CD4-positive, alpha-beta T cell (primary cell): ENCODE results near the gene SMC5. TPM values are rescaled to one million over a fixed set of nuclear protein-coding genes. Genes with fewer than 3 reads are reported as not detected.
A peak's percentile ranks its signal among the peaks of the same experiment; 100 is the strongest.

Source experiments
- ATAC-seq: fragments of 200-7000 bp; cut with Tn5 transposase; one replicate; pipeline ENCODE4 v1.10.0; 2022; ENCODE audit warnings: mild to moderate bottlenecking; ENCODE audit not compliant: poor library complexity
- CTCF ChIA-PET: fragments of 350-600 bp; sonication (Branson Sonifier 250); formaldehyde crosslinking; loops from one replicate; lab custom pipeline; 2021; ENCODE audit warnings: antibody characterized with exemption, inconsistent platforms; lab: Charles Lee
- POLR2A ChIA-PET: fragments of 350-600 bp; sonication (Branson Sonifier 250); formaldehyde crosslinking; loops from one replicate; lab custom pipeline; 2021; ENCODE audit warnings: antibody characterized with exemption, inconsistent platforms; lab: Charles Lee
- DNase-seq, 14 experiments: peaks; one replicate each; pipeline ENCODE4 v3.0.0-alpha.2; 2013 to 2020; ENCODE audit warnings: mixed read lengths in 2 of 14
- H3K27ac ChIP-seq, 2 donors: one replicate each; pipeline versions ENCODE4 v1.5.1 to v1.7.0; 2013; ENCODE audit warnings: low read length in 2 of 2, low read depth in 1 of 2, mild to moderate bottlenecking in 1 of 2
- H3K27me3 ChIP-seq, 2 experiments: 1 replicate in 1 of 2; 2 replicates in 1 of 2; pipeline versions ENCODE4 v1.6.1 to v1.7.0; 2013; ENCODE audit warnings: low read length in 2 of 2, control low read depth in 1 of 2, mild to moderate bottlenecking in 1 of 2, moderate library complexity in 1 of 2; ENCODE audit not compliant: insufficient read depth in 2 of 2, control insufficient read depth in 1 of 2
- H3K36me3 ChIP-seq: one replicate; pipeline ENCODE4 v1.6.1; 2013; ENCODE audit warnings: low read length, control low read depth; ENCODE audit not compliant: insufficient read depth
- H3K4me1 ChIP-seq: one replicate; pipeline ENCODE4 v1.6.1; 2013; ENCODE audit warnings: low read length, control low read depth; ENCODE audit not compliant: insufficient read depth
- H3K4me3 ChIP-seq: one replicate; pipeline ENCODE4 v1.5.1; 2013; ENCODE audit warnings: mild to moderate bottlenecking, low read length, moderate library complexity
- H3K9me3 ChIP-seq, 2 experiments: 1 replicate in 1 of 2; 2 replicates in 1 of 2; pipeline versions ENCODE4 v1.6.1 to v1.7.0; 2013; ENCODE audit warnings: low read length in 2 of 2, mild to moderate bottlenecking in 2 of 2, control low read depth in 1 of 2, moderate library complexity in 1 of 2; ENCODE audit not compliant: control insufficient read depth in 1 of 2, insufficient read depth in 1 of 2
- H3K27ac Mint-ChIP-seq: one replicate; pipeline ENCODE4 v1.8.0; 2020; ENCODE audit warnings: mixed read lengths
- H3K27me3 Mint-ChIP-seq: one replicate; pipeline ENCODE4 v1.8.0; 2021; ENCODE audit warnings: mixed read lengths
- H3K36me3 Mint-ChIP-seq: one replicate; pipeline ENCODE4 v1.8.0; 2021; ENCODE audit warnings: low read depth, mixed read lengths
- H3K4me1 Mint-ChIP-seq: one replicate; pipeline ENCODE4 v1.8.0; 2021; ENCODE audit warnings: low read depth, mixed read lengths
- H3K4me3 Mint-ChIP-seq: one replicate; pipeline ENCODE4 v1.8.0; 2020; ENCODE audit warnings: mild to moderate bottlenecking, mixed read lengths
- H3K9me3 Mint-ChIP-seq: one replicate; pipeline ENCODE4 v1.8.0; 2020; ENCODE audit warnings: mixed read lengths
- CTCF ChIP-seq: fragments of 200-600 bp; IDR thresholded peaks from one replicate; pipeline ENCODE4 v1.8.0; 2022; ENCODE audit warnings: antibody characterized with exemption, mild to moderate bottlenecking
- intact Hi-C, 2 experiments: fragments of 100-400 bp; cut with DNase I in 1 of 2; cut with micrococcal nuclease in 1 of 2; formaldehyde crosslinking; loops; one replicate each; pipeline versions ENCODE4 v1.15.1 to v1.9.0; 2023 to 2025; cut with DNase I, micrococcal nuclease
- total RNA-seq, 174 experiments: library from RNA in 2 of 174; stranded (reverse) in 2 of 174; gene quantifications; one replicate each; pipeline ENCODE4 v1.2.3 and lab custom pipeline; 2021 to 2026

SMC5 gene
- total RNA-seq, 2 experiments from 2014 or later, result 37.7 to 38.1 TPM

- H3K4me3 Mint-ChIP-seq, result no peak overlapping the region
- peak overlapping the region; percentile 75 for H3K27ac Mint-ChIP-seq
- peaks cover 87% of the 10 kb centered on the region for H3K4me1 Mint-ChIP-seq
- intact Hi-C loops, result loop anchor here (2.0 to 5.0 kb wide), 3 partner anchors 15 to 207 kb away; no protein-coding TSS in a partner anchor
- Histone ChIP-seq H3K27me3 (no peaks in the 10 kb centered on the region), H3K27ac (no peak overlapping the region), H3K4me3 (no peak overlapping the region), H3K9me3 (no peaks in the 10 kb centered on the region), H3K4me1 (peaks cover 78% of the 10 kb centered on the region), H3K36me3 (no peaks in the 10 kb centered on the region)
- H3K27me3 Mint-ChIP-seq, result no peaks in the 10 kb centered on the region
- no peaks in the 10 kb centered on the region for H3K9me3 Mint-ChIP-seq
- POLR2A ChIA-PET, result interaction anchor here (0.6 to 1.0 kb wide), 3 partner anchors 17 to 25 kb away, joined by 3 to 5 read pairs (median 4); no protein-coding TSS in a partner anchor
- peaks cover 1% of the 10 kb centered on the region for H3K36me3 Mint-ChIP-seq
- TF ChIP-seq CTCF, result no peak
- CTCF ChIA-PET, result no interaction called here
- DNase-seq (no peak), ATAC-seq (no peak)
Measured at GRCh38 chr9:70395652-70396051, 136.9 kb downstream of the SMC5 start.

GRCh38 chr9:70398145-70398556 lies 139.4 kb downstream of the SMC5 start:
- no peaks in the 10 kb centered on the region for H3K36me3 ChIP-seq
- H3K4me3 Mint-ChIP-seq, result peak overlapping the region; percentile 57
- H3K27ac ChIP-seq, result peak overlapping the region; percentile 47 to 51
- H3K4me1 Mint-ChIP-seq, result peaks cover 75% of the 10 kb centered on the region
- no peaks in the 10 kb centered on the region for H3K9me3 Mint-ChIP-seq
- H3K4me1 ChIP-seq, result peaks cover 67% of the 10 kb centered on the region
- ChIA-PET POLR2A (interaction anchor here (0.7 to 8.8 kb wide), 5 partner anchors 10 to 204 kb away, joined by 3 to 91 read pairs (median 9); partner anchors contain the start of gene KLF9), CTCF (interaction anchor here (0.8 kb wide), 1 partner anchor 58 kb away, joined by 3 read pairs; no protein-coding TSS in a partner anchor)
- no peak for TF ChIP-seq CTCF
- ATAC-seq (peak; percentile 90), DNase-seq (peak in 3 of 14 experiments; percentile 66 to 84 (median 70))
- peak overlapping the region; percentile 7 for H3K4me3 ChIP-seq
- H3K27me3 ChIP-seq, result no peaks in the 10 kb centered on the region
- intact Hi-C loops, result loop anchor here in 1 of 2 experiments (1.0 to 5.0 kb wide), 3 partner anchors 16 to 204 kb away; partner anchors contain the start of gene KLF9
- H3K27me3 Mint-ChIP-seq, result no peaks in the 10 kb centered on the region
- no peaks in the 10 kb centered on the region for H3K36me3 Mint-ChIP-seq
- no peaks in the 10 kb centered on the region for H3K9me3 ChIP-seq
- H3K27ac Mint-ChIP-seq, result peak overlapping the region; percentile 74

- Histone ChIP-seq H3K36me3 (no peaks in the 10 kb centered on the region), H3K9me3 (no peaks in the 10 kb centered on the region), H3K27ac (peak overlapping the region; percentile 10 to 37), H3K4me3 (no peak overlapping the region), H3K4me1 (peaks cover 70% of the 10 kb centered on the region), H3K27me3 (no peaks in the 10 kb centered on the region)
- Mint-ChIP-seq H3K9me3 (no peaks in the 10 kb centered on the region), H3K36me3 (no peaks in the 10 kb centered on the region), H3K4me1 (peaks cover 76% of the 10 kb centered on the region), H3K4me3 (peak overlapping the region; percentile 8), H3K27me3 (no peaks in the 10 kb centered on the region), H3K27ac (peak overlapping the region; percentile 74)
- intact Hi-C loops, result loop anchor here in 1 of 2 experiments (5.0 kb wide), 2 partner anchors 88 to 203 kb away; no protein-coding TSS in a partner anchor
- ChIA-PET POLR2A (interaction anchor here (0.7 to 8.8 kb wide), 6 partner anchors 9 to 203 kb away, joined by 3 to 91 read pairs (median 7); partner anchors contain the start of gene KLF9), CTCF (no interaction called here)
- no peak for DNase-seq
- TF ChIP-seq CTCF, result no peak
- no peak for ATAC-seq
Measured at GRCh38 chr9:70399141-70399540, 140.4 kb downstream of the SMC5 start.
